NCI-H226 (cell line): ENCODE data around the gene ERC1.
A peak's percentile ranks its signal among the peaks of the same experiment; 100 is the strongest.

Experiments
- DNase-seq: peaks from one replicate; pipeline ENCODE4 v3.0.0-alpha.2; 2015

ERC1 gene

GRCh38 chr12:1367331-1368291 is 376.6 kb downstream of the ERC1 start:
- no peak for DNase-seq

GRCh38 chr12:1369460-1369859 is 378.4 kb downstream of the ERC1 start:
- DNase-seq, result no peak

GRCh38 chr12:1369938-1370500 is 379.0 kb downstream of the ERC1 start:
- no peak for DNase-seq

GRCh38 chr12:1373901-1374735 is 383.1 kb downstream of the ERC1 start:
- DNase-seq, result no peak

GRCh38 chr12:1375323-1375722 is 384.3 kb downstream of the ERC1 start:
- DNase-seq, result no peak

- no peak for DNase-seq
These were observed 386.1 kb downstream of the ERC1 start for GRCh38 chr12:1377117-1377516.

- DNase-seq, result no peak
These were observed 386.7 kb downstream of the ERC1 start for GRCh38 chr12:1377681-1378080.

GRCh38 chr12:1380171-1380851 is 389.3 kb downstream of the ERC1 start:
- DNase-seq, result no peak

GRCh38 chr12:1382151-1382550 is 391.1 kb downstream of the ERC1 start:
- no peak for DNase-seq

GRCh38 chr12:1382826-1383225 is 391.8 kb downstream of the ERC1 start:
- DNase-seq, result no peak

GRCh38 chr12:1383758-1384157 is 392.7 kb downstream of the ERC1 start:
- DNase-seq, result no peak

- no peak for DNase-seq
These were observed 393.9 kb downstream of the ERC1 start for GRCh38 chr12:1384910-1385309.

GRCh38 chr12:1391722-1392121 is 400.7 kb downstream of the ERC1 start:
- no peak for DNase-seq

- DNase-seq, result no peak
These were observed 404.5 kb downstream of the ERC1 start for GRCh38 chr12:1395421-1395955.

- no peak for DNase-seq
These were observed 407.6 kb downstream of the ERC1 start for GRCh38 chr12:1398673-1399072.

GRCh38 chr12:1401891-1402290 is 410.9 kb downstream of the ERC1 start:
- DNase-seq, result no peak

- no peak for DNase-seq
These were observed 412.4 kb downstream of the ERC1 start for GRCh38 chr12:1403417-1403816.

GRCh38 chr12:1405619-1406018 is 414.6 kb downstream of the ERC1 start:
- no peak for DNase-seq

- DNase-seq, result no peak
These were observed 419.8 kb downstream of the ERC1 start for GRCh38 chr12:1410794-1411193.

GRCh38 chr12:1413930-1414329 is 422.9 kb downstream of the ERC1 start:
- no peak for DNase-seq

GRCh38 chr12:1418144-1418543 is 427.1 kb downstream of the ERC1 start:
- DNase-seq, result peak; percentile 55

GRCh38 chr12:1419849-1420371 is 428.9 kb downstream of the ERC1 start:
- DNase-seq, result no peak
